Immature natural killer cell (primary cell): ENCODE data around the gene CHRNB1. TPM values are rescaled to one million over a fixed set of nuclear protein-coding genes. Genes with fewer than 3 reads are reported as not detected.
A peak's percentile ranks its signal among the peaks of the same experiment; 100 is the strongest.

Experiments used
- DNase-seq, 3 donors: peaks; one replicate each; pipeline ENCODE4 v3.0.0; 2022; ENCODE audit warnings: mixed read lengths in 1 of 3
- H3K27ac Mint-ChIP-seq, 6 donors: one replicate each; pipeline ENCODE4 v1.8.0; 2020; ENCODE audit warnings: mixed read lengths in 6 of 6, mild to moderate bottlenecking in 5 of 6, inconsistent platforms in 4 of 6, moderate library complexity in 3 of 6
- H3K27me3 Mint-ChIP-seq, 3 donors: one replicate each; pipeline ENCODE4 v1.8.0; 2020 to 2021; ENCODE audit warnings: low read depth in 3 of 3, mild to moderate bottlenecking in 3 of 3, mixed read lengths in 3 of 3, moderate library complexity in 3 of 3, inconsistent platforms in 1 of 3
- H3K36me3 Mint-ChIP-seq, 3 donors: one replicate each; pipeline ENCODE4 v1.8.0; 2020; ENCODE audit warnings: mixed read lengths in 3 of 3, inconsistent platforms in 2 of 3, mild to moderate bottlenecking in 2 of 3
- H3K4me1 Mint-ChIP-seq, 2 donors: one replicate each; pipeline ENCODE4 v1.8.0; 2020; ENCODE audit warnings: inconsistent platforms in 2 of 2, mild to moderate bottlenecking in 2 of 2, mixed read lengths in 2 of 2, moderate library complexity in 1 of 2
- H3K4me3 Mint-ChIP-seq, 5 donors: one replicate each; pipeline ENCODE4 v1.8.0; 2020; ENCODE audit warnings: mild to moderate bottlenecking in 5 of 5, mixed read lengths in 5 of 5, inconsistent platforms in 3 of 5, moderate library complexity in 3 of 5
- H3K9me3 Mint-ChIP-seq, 6 donors: one replicate each; pipeline ENCODE4 v1.8.0; 2020; ENCODE audit warnings: mild to moderate bottlenecking in 6 of 6, mixed read lengths in 6 of 6, inconsistent platforms in 4 of 6, moderate library complexity in 3 of 6
- polyA plus RNA-seq, 3 donors: library from polyadenylated mRNA; unstranded; fragments of 300-500 nt; fragmentation: Illumina TruSeq; gene quantifications; one replicate each; pipeline ENCODE4 v1.2.3, GENCODE V29; 2021

CHRNB1 gene
- polyA plus RNA-seq, 3 donors from 2014 or later = 32.4 to 41.3 (median 38.5) TPM

DNA sequence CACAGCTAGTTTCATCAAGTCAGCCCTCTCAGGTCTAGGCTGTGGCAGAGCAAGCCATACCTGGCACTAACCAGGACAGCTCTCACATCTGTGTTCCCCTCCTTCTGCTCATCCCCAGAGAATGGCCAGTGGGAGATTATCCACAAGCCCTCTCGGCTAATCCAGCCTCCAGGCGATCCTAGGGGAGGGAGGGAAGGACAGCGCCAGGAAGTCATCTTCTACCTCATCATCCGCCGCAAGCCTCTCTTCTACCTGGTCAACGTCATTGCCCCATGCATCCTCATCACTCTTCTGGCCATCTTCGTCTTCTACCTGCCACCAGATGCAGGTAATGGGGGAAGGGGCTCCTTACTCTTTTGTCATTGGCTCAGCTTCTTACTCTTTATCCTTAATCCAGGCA, 3.6 kb downstream of the CHRNB1 start:
- Mint-ChIP-seq H3K4me1 (peaks cover 13% of the 10 kb centered on the region in 2 donors), H3K4me3 (no peak overlapping the region), H3K36me3 (peaks cover 0 to 4% (median 0%) of the 10 kb centered on the region in 3 donors), H3K9me3 (no peaks in the 10 kb centered on the region), H3K27ac (no peak overlapping the region), H3K27me3 (peaks cover 9 to 41% (median 21%) of the 10 kb centered on the region in 3 donors)
- DNase-seq = no peak

DNA sequence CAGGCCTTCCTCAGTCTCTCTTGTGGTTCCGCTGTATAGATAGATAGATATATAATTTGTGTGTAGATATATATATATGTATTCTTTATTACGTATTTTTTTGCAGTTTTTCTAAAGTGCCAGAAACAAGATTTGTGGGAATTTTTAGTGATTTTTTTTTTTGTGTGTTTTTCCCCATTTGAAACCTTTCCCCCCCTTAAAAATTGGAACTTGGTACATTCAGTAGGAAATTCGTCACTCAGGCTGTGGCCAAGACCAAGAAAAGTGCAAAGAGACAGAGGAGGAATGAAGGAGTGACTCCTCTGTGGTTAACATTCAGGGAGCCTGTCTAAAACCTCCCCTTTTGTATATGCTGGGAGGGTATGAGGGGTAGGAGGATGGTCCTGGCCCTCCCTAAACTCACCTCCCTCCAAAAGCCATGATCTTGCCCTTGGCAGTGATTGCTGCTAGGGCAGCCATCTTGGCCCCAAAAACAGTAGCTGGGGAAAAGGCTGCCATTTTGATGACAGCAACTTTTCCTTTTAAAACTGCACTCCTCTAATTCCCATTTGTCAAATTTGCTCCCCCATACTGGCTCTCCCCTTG, 15.2 kb downstream of the CHRNB1 start:
- H3K36me3 Mint-ChIP-seq = peaks cover 0 to 5% (median 0%) of the 10 kb centered on the region in 3 donors
- H3K9me3 Mint-ChIP-seq = no peaks in the 10 kb centered on the region
- H3K27me3 Mint-ChIP-seq = peaks cover 15 to 16% (median 16%) of the 10 kb centered on the region in 3 donors
- peaks cover 17 to 37% of the 10 kb centered on the region in 2 donors for H3K4me1 Mint-ChIP-seq
- H3K4me3 Mint-ChIP-seq = no peak overlapping the region
- peak overlapping the region in 3 of 6 donors; percentile 17 to 51 (median 49) for H3K27ac Mint-ChIP-seq
- DNase-seq = no peak

DNA sequence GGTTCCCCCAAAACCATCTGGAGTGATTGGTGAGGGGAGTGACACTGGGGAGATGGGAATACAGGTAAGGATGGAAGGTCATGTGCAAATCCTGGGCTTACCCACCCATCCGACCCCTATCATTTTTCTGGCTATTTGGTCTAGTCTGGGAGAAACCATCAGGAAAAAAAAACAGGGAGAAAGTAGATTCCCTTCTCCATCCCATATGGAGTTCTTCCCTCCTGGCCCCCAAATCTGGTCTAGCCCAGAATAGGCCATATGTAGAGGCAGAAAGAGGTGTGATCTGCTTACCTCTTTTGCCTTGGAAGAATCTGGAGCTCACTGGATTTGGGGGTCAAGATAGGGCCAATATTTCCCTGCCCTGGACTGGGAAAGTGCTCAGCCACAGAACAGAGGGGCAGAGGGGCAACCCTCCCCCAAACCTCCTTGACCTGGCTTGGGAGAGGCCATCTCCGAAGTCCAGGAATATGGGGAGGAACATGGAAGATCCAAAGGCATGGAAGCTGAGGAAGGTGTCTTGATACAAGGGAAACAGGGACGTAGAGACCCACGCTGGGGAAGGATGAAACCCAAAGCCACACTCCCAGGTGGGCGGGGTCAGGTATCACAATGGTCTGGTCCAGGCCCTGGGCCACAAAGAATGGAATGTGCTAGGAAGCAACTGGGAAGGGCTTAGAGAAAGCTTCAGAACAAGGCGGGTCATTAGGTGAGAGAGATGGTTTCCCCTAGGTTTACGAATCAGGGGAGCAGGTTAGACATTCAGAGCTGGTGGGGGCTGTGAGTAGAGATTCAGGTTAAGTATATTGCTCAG, 16.2 kb downstream of the CHRNB1 start:
- no peak for DNase-seq
- H3K4me1 Mint-ChIP-seq = peaks cover 15 to 30% of the 10 kb centered on the region in 2 donors
- H3K27ac Mint-ChIP-seq = peak overlapping the region in 4 of 6 donors; percentile 40 to 75 (median 66)
- H3K9me3 Mint-ChIP-seq = no peaks in the 10 kb centered on the region
- H3K4me3 Mint-ChIP-seq = no peak overlapping the region
- H3K36me3 Mint-ChIP-seq = peaks cover 0 to 5% (median 0%) of the 10 kb centered on the region in 3 donors
- peaks cover 5 to 6% (median 6%) of the 10 kb centered on the region in 3 donors for H3K27me3 Mint-ChIP-seq

- Mint-ChIP-seq H3K36me3 (peaks cover 0 to 5% (median 0%) of the 10 kb centered on the region in 3 donors), H3K27ac (no peak overlapping the region), H3K4me3 (no peak overlapping the region), H3K4me1 (peaks cover 19 to 27% of the 10 kb centered on the region in 2 donors), H3K9me3 (no peaks in the 10 kb centered on the region), H3K27me3 (peaks cover 0 to 2% (median 0%) of the 10 kb centered on the region in 3 donors)
- no peak for DNase-seq
These were observed 17.9 kb downstream of the CHRNB1 start for GRCh38 chr17:7462474-7463371.

GRCh38 chr17:7463372-7463846, 18.5 kb downstream of the CHRNB1 start:
- Mint-ChIP-seq H3K27ac (peak overlapping the region in 1 of 6 donors; percentile 23), H3K27me3 (peaks cover 0 to 2% (median 0%) of the 10 kb centered on the region in 3 donors), H3K9me3 (no peaks in the 10 kb centered on the region), H3K4me3 (no peak overlapping the region), H3K36me3 (peaks cover 0 to 5% (median 0%) of the 10 kb centered on the region in 3 donors), H3K4me1 (peaks cover 20 to 29% of the 10 kb centered on the region in 2 donors)
- no peak for DNase-seq

- Mint-ChIP-seq H3K27ac (peak overlapping the region in 2 of 6 donors; percentile 23 to 26), H3K36me3 (peaks cover 0 to 5% (median 0%) of the 10 kb centered on the region in 3 donors), H3K27me3 (peaks cover 0 to 2% (median 0%) of the 10 kb centered on the region in 3 donors), H3K4me3 (no peak overlapping the region), H3K4me1 (peaks cover 23 to 29% of the 10 kb centered on the region in 2 donors), H3K9me3 (no peaks in the 10 kb centered on the region)
- DNase-seq = no peak
These were observed 19.2 kb downstream of the CHRNB1 start for GRCh38 chr17:7464081-7464480.

DNA sequence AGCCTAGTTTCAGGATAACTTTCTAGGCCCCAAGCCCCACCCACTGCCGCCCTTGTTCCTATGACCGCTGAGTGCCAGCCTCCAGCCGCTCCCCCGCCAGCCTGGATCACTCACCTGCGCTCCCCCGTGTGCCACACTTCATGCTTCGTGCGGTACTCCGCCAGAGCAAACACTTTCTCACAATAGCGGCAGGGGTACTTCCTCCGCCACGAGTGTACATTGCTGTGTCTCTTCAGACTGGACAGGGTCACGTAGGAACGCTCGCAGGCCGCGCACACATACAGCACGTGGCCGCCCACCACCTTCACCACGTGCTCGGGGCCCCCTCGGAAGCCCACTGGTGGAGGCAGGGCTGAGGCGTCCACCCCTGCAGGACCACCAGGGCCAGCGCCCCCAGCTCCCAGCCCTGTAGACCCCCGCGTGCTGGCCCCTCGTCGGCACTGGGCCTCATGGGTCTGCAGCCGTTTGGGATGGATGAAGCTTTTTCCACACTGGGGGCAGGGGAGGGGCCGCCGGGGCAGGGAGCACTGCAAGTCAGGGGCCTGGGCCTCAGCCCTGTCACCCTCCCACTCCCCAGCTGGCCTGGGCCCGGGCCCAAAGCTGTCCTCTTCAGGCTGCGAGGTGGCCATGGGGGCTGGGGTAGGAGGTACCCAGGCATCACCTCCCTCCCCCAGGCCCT, 20.9 kb downstream of the CHRNB1 start:
- peaks cover 0 to 5% (median 0%) of the 10 kb centered on the region in 3 donors for H3K36me3 Mint-ChIP-seq
- H3K27me3 Mint-ChIP-seq = peaks cover 0 to 2% (median 0%) of the 10 kb centered on the region in 3 donors
- H3K4me3 Mint-ChIP-seq = no peak overlapping the region
- no peak for DNase-seq
- peaks cover 20 to 22% of the 10 kb centered on the region in 2 donors for H3K4me1 Mint-ChIP-seq
- H3K27ac Mint-ChIP-seq = no peak overlapping the region
- H3K9me3 Mint-ChIP-seq = no peaks in the 10 kb centered on the region

DNA sequence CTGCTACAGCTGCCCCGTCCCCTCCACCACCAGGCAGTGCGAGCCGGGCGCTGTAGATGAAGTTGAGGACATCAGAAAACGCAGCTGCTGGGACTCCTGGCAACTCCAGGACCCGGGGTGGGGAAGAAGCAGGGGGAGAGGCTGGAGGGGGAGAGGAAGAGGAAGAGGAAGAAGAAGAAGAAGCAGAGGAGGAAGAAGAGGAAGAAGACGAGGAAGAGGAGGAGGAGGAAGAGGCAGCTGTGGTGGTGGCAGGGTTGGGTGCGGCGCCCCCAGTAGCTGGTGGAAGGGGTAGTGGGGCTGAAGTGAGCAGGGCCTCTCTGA, 21.4 kb downstream of the CHRNB1 start:
- Mint-ChIP-seq H3K4me1 (peaks cover 23 to 26% of the 10 kb centered on the region in 2 donors), H3K36me3 (peaks cover 0 to 2% (median 0%) of the 10 kb centered on the region in 3 donors), H3K4me3 (no peak overlapping the region), H3K9me3 (no peaks in the 10 kb centered on the region), H3K27ac (peak overlapping the region in 1 of 6 donors; percentile 20), H3K27me3 (peaks cover 0 to 2% (median 0%) of the 10 kb centered on the region in 3 donors)
- DNase-seq = no peak

DNA sequence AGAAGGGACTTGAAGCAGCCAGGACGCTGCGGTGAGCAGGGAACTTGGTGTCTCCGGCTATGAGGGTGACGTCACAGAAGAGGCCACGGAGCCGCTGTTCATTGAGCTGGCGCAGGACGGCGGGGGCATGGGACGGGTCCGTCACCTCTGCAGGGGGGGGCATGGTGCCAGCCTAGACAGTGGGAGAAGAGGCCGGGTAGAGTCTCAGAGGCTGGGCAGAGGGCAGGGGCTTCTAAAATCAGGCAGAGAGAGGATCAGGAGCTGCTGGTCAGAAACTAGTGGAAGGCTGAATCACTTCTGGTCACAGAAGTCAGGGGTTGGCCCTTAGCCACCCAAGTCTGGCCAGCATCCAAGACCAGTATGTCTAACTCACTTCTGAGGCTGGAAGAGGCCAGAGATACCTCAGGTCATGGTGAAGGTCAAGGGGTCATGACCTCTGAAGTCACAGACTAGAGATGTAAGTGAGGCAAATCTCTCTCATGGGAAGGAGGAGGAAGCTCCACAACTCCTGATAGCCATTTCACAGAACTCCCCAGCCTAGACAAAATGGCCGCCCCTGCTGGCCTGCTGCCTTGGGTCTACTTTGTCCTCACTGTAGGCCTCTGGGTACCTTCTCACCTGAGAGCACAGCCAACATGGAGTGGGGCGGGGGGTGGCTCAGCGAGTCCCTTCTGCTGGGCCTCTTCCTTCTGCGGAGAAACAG, 21.9 kb downstream of the CHRNB1 start:
- Mint-ChIP-seq H3K36me3 (no peaks in the 10 kb centered on the region), H3K9me3 (no peaks in the 10 kb centered on the region), H3K27ac (peak overlapping the region in 3 of 6 donors; percentile 20 to 71 (median 46)), H3K4me1 (peaks cover 27 to 31% of the 10 kb centered on the region in 2 donors), H3K4me3 (no peak overlapping the region), H3K27me3 (peaks cover 0 to 2% (median 0%) of the 10 kb centered on the region in 3 donors)
- DNase-seq = no peak

GRCh38 chr17:7467498-7467897, 22.6 kb downstream of the CHRNB1 start:
- no peak for DNase-seq
- Mint-ChIP-seq H3K27me3 (peaks cover 0 to 2% (median 0%) of the 10 kb centered on the region in 3 donors), H3K4me3 (no peak overlapping the region), H3K4me1 (peaks cover 32 to 35% of the 10 kb centered on the region in 2 donors), H3K27ac (peak overlapping the region in 3 of 6 donors; percentile 34 to 71 (median 36)), H3K9me3 (no peaks in the 10 kb centered on the region), H3K36me3 (no peaks in the 10 kb centered on the region)

GRCh38 chr17:7468290-7468689, 23.4 kb downstream of the CHRNB1 start:
- H3K36me3 Mint-ChIP-seq = no peaks in the 10 kb centered on the region
- peaks cover 32 to 35% of the 10 kb centered on the region in 2 donors for H3K4me1 Mint-ChIP-seq
- no peak for DNase-seq
- peak overlapping the region in 2 of 6 donors; percentile 40 to 45 for H3K27ac Mint-ChIP-seq
- peaks cover 0 to 2% (median 0%) of the 10 kb centered on the region in 3 donors for H3K27me3 Mint-ChIP-seq
- no peaks in the 10 kb centered on the region for H3K9me3 Mint-ChIP-seq
- no peak overlapping the region for H3K4me3 Mint-ChIP-seq

GRCh38 chr17:7468804-7469389, 24.0 kb downstream of the CHRNB1 start:
- H3K4me3 Mint-ChIP-seq = no peak overlapping the region
- H3K27ac Mint-ChIP-seq = peak overlapping the region in 3 of 6 donors; percentile 20 to 55 (median 45)
- H3K36me3 Mint-ChIP-seq = no peaks in the 10 kb centered on the region
- no peaks in the 10 kb centered on the region for H3K9me3 Mint-ChIP-seq
- H3K27me3 Mint-ChIP-seq = peaks cover 0 to 2% (median 0%) of the 10 kb centered on the region in 3 donors
- peaks cover 32 to 35% of the 10 kb centered on the region in 2 donors for H3K4me1 Mint-ChIP-seq
- DNase-seq = no peak
